Smooth muscle cell (in vitro differentiated cells): ENCODE results near the gene GNB1. TPM values are rescaled to one million over a fixed set of nuclear protein-coding genes. Genes with fewer than 3 reads are reported as not detected.

Source experiments
- DNase-seq: peaks from one replicate; lab custom pipeline; 2025; ENCODE audit not compliant: unreplicated experiment; lab: John Stamatoyannopoulos, UW
- H2AFZ ChIP-seq: fragments of 200-600 bp; sonication (generic); 2 replicates; pipeline ENCODE4 v1.6.0; 2016; ENCODE audit warnings: antibody characterized with exemption, low read depth, mild to moderate bottlenecking
- H3F3A ChIP-seq: fragments of 200-600 bp; sonication (generic); 2 replicates; pipeline ENCODE4 v1.6.0; 2017; ENCODE audit warnings: antibody characterized with exemption, low read depth
- H3K27ac ChIP-seq: fragments of 200-600 bp; sonication (generic); 2 replicates; pipeline ENCODE4 v1.5.1; 2016; ENCODE audit warnings: low read depth, mild to moderate bottlenecking
- H3K27me3 ChIP-seq: fragments of 200-600 bp; sonication (generic); 2 replicates; pipeline ENCODE4 v1.6.1; 2016; ENCODE audit warnings: low read depth, mild to moderate bottlenecking
- H3K36me3 ChIP-seq: fragments of 200-600 bp; sonication (generic); 2 replicates; pipeline ENCODE4 v1.5.1; 2016; ENCODE audit warnings: low read depth
- H3K4me1 ChIP-seq: fragments of 200-600 bp; sonication (generic); 2 replicates; pipeline ENCODE4 v1.5.1; 2016; ENCODE audit warnings: low read depth
- H3K4me2 ChIP-seq: fragments of 200-600 bp; sonication (generic); 2 replicates; pipeline ENCODE4 v1.6.0; 2016; ENCODE audit warnings: mild to moderate bottlenecking
- H3K4me3 ChIP-seq: fragments of 200-600 bp; sonication (generic); 2 replicates; pipeline ENCODE4 v1.5.1; 2016; ENCODE audit warnings: mild to moderate bottlenecking
- H3K79me2 ChIP-seq: fragments of 200-600 bp; sonication (generic); 2 replicates; pipeline ENCODE4 v1.6.0; 2016; ENCODE audit warnings: low read depth, mild to moderate bottlenecking
- H3K9ac ChIP-seq: fragments of 200-600 bp; sonication (generic); 2 replicates; pipeline ENCODE4 v1.6.0; 2016; ENCODE audit warnings: low read depth
- H3K9me3 ChIP-seq: fragments of 200-600 bp; sonication (generic); replicated peaks from 2 replicates; pipeline ENCODE4 v1.5.1; 2016; ENCODE audit warnings: low read depth
- H4K20me1 ChIP-seq: fragments of 200-600 bp; sonication (generic); 2 replicates; pipeline ENCODE4 v1.6.0; 2016; ENCODE audit warnings: low read depth
- CTCF ChIP-seq: fragments of 200-600 bp; sonication (generic); IDR thresholded peaks from 2 replicates; pipeline ENCODE4 v1.5.1; 2017; ENCODE audit warnings: borderline replicate concordance, mild to moderate bottlenecking, antibody characterized with exemption; ENCODE audit not compliant: insufficient read depth, poor library complexity, severe bottlenecking
- WGBS: methylation state at CpG from one replicate; pipeline ENCODE4 v1.1.7; 2016; ENCODE audit warnings: low lambda C conversion rate; 5-methylcytosine and 5-hydroxymethylcytosine counted together
- polyA plus RNA-seq: library from polyadenylated mRNA; unstranded; fragments of >200 nt; fragmentation: Nextera tagmentation; extraction: Ambion mirVana; gene quantifications from 2 replicates; pipeline ENCODE4 v1.2.1, GENCODE V29; 2016
- total RNA-seq: library from RNA; depleted of rRNA; stranded (reverse); fragments of >200 nt; gene quantifications from 2 replicates; pipeline ENCODE4 v1.2.3, GENCODE V29; 2014

GNB1 gene
- total and polyA plus RNA-seq, 2 experiments from 2014 or later = 208 to 293 TPM

GRCh38 chr1:1899967-1900327, 9.1 kb upstream of the GNB1 start:
- no peaks in the 10 kb centered on the region for H3K36me3 ChIP-seq
- H3K9ac ChIP-seq = no peak overlapping the region
- TF ChIP-seq CTCF = no peak
- no peaks in the 10 kb centered on the region for H4K20me1 ChIP-seq
- H3K27me3 ChIP-seq = no peaks in the 10 kb centered on the region
- H3F3A ChIP-seq = no peaks in the 10 kb centered on the region
- H3K79me2 ChIP-seq = no peaks in the 10 kb centered on the region
- H2AFZ ChIP-seq = no peak overlapping the region
- H3K4me3 ChIP-seq = no peak overlapping the region
- H3K9me3 ChIP-seq = no peaks in the 10 kb centered on the region
- no peak overlapping the region for H3K4me2 ChIP-seq
- no peak overlapping the region for H3K27ac ChIP-seq
- 97% methylated on average over 9 of the region's 9 CpGs for WGBS
- peaks cover 3% of the 10 kb centered on the region for H3K4me1 ChIP-seq
- DNase-seq = no peak

- Histone ChIP-seq H4K20me1 (no peaks in the 10 kb centered on the region), H3F3A (no peaks in the 10 kb centered on the region), H3K27ac (no peak overlapping the region), H3K9ac (no peak overlapping the region), H3K4me3 (no peak overlapping the region), H3K9me3 (no peaks in the 10 kb centered on the region), H3K36me3 (no peaks in the 10 kb centered on the region), H3K4me1 (peaks cover 9% of the 10 kb centered on the region), H3K27me3 (no peaks in the 10 kb centered on the region), H3K79me2 (no peaks in the 10 kb centered on the region), H3K4me2 (no peak overlapping the region), H2AFZ (no peak overlapping the region)
- no peak for TF ChIP-seq CTCF
- 84% methylated on average over 15 of the region's 16 CpGs for WGBS
- no peak for DNase-seq
Observed at GRCh38 chr1:1899266-1899966, 8.5 kb upstream of the GNB1 start.

GRCh38 chr1:1898246-1898933, 7.5 kb upstream of the GNB1 start:
- no peaks in the 10 kb centered on the region for H3F3A ChIP-seq
- H3K27ac ChIP-seq = no peak overlapping the region
- H3K9me3 ChIP-seq = no peaks in the 10 kb centered on the region
- TF ChIP-seq CTCF = no peak
- DNase-seq = no peak
- H3K9ac ChIP-seq = no peak overlapping the region
- no peaks in the 10 kb centered on the region for H3K36me3 ChIP-seq
- no peak overlapping the region for H2AFZ ChIP-seq
- WGBS = 89% methylated on average over 6 of the region's 6 CpGs
- no peaks in the 10 kb centered on the region for H4K20me1 ChIP-seq
- no peak overlapping the region for H3K4me3 ChIP-seq
- peaks cover 12% of the 10 kb centered on the region for H3K4me1 ChIP-seq
- H3K4me2 ChIP-seq = no peak overlapping the region
- no peaks in the 10 kb centered on the region for H3K79me2 ChIP-seq
- no peaks in the 10 kb centered on the region for H3K27me3 ChIP-seq
